HG03354 (cell line): ENCODE data around the gene INAVA.

ENCODE experiments used
- ATAC-seq: cut with Tn5 transposase; IDR thresholded peaks from one replicate; pipeline ENCODE4 v1.9.1; 2021; ENCODE audit warnings: mild to moderate bottlenecking; ENCODE audit not compliant: unreplicated experiment, poor library complexity, severe bottlenecking

The INAVA gene, protein sequence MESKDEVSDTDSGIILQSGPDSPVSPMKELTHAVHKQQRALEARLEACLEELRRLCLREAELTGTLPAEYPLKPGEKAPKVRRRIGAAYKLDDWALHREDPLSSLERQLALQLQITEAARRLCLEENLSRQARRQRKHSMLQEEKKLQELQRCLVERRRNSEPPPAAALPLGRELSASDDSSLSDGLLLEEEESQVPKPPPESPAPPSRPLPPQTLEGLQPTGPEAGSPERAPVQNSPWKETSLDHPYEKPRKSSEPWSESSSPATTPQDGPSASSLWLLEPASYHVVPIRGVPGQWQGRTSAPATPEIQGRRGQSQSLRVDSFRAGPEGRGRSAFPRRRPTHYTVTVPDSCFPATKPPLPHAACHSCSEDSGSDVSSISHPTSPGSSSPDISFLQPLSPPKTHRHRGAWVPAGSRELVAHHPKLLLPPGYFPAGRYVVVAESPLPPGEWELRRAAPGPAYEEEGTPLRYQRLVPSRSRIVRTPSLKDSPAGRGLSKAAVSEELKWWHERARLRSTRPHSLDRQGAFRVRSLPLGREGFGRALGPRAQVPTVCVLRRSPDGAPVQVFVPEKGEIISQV

DNA sequence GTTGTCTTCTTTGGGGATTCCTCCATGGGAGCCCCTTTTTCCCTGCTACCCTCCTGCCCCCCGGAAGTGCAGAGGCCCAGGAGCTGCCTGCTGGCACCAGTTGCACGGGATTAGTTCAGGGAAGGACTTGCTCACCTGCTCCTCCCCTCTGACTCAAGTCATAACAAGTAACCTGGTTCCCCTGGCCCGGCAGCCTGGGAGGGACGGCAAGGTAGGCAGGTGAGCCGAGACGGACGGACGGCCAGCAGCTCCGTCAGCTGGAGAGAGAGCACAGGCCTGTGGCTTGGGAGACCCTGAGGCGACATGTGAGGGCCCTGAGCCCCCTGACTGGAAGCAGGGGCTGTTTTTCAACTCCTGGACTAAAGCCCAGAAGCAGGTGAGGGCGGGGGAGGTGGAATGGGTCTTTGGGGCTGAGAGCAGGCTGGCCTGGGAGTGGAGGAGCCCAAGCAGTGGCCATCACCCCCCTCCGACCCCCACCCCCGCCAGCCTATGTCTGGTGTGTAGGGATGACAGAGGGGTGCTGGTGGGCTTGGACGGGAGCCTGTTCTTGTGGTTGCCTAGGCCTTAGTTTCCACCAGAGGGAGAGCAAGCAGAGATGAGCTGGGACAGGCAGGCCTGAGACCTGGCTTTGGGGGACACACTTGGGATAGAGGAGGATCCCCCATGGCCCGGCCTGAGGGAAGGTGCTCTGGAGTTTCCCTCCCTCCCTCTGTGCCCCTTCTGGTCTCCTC lies at the start of gene INAVA:
INAVA (plus strand) TSS at position 189 of the 731 bp plus-strand sequence. CDS start 3,501 bp downstream, outside the sequence.
- ATAC-seq = no peak

DNA sequence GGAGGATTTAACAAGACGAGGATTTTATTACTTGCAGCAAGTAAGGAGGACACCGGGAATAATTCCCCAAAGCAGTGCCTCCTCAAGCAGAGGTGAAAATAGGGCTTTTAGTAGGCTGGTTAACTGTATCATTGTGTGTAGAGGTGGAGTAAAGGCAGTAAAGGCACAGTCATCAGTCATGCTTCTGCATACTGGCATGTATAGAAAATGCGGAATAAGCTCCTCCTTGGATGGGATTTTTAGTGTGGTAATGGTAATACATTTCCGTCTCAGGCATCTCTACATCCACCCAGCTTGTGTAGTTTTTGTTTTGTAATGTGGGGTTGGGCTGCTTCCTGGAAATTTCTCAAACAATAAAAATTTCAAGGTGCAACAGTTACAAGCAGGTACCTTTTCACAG lies 49.3 kb upstream of the INAVA start:
- ATAC-seq = no peak

DNA sequence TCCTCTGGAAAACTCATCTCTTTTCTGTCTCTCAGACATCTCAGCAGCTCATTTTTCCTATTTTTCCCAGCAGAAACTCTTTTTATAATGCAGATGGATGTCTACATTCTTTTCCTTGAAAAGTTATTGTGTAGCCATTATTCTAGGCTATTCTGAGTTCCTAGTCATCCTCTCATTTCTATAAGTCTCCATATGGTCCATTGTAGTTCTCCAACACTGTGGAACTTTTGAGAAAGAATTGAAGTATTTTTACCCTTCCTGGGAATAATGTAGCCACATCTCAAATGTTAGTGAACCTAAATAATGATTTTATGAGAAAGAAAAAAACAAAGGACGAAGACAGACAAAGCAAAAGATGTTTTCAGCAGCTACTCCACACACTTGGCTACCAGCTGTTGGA lies 48.3 kb upstream of the INAVA start:
- ATAC-seq = no peak

DNA sequence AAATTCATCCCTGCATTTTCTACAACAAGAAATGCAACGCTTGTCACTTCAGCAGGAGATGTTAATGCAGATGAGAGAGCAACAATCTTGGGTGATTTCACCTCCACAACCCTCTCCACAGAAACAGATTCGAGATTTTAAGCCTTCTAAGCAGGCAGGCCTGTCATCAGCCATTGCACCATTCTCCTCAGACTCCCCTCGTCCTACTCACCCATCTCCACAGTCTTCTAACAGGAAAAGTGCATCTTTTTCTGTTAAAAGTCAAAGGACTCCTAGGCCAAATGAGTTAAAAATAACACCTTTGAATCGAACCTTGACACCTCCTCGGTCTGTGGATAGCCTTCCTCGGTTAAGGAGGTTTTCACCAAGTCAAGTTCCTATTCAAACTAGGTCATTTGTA lies 45.3 kb upstream of the INAVA start:
- no peak for ATAC-seq

DNA sequence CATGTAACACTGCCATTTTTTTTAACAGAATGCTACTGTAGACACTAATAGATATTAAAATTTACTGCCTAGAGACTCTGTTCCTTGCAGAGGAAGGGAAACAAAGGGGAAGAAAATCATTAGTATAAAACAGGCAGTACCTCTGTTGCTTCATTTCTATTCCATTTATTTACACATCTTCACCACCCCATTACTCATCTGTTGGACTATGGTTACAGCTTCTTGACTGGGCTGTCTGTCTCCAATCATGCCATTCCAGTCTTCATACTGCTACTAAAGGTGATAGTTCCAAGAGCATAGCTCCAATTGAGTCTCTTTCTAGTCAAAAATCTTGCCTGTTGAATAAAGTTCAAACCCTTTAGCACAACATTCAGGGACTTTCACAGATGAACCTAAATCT lies 44.1 kb upstream of the INAVA start:
- no peak for ATAC-seq

DNA sequence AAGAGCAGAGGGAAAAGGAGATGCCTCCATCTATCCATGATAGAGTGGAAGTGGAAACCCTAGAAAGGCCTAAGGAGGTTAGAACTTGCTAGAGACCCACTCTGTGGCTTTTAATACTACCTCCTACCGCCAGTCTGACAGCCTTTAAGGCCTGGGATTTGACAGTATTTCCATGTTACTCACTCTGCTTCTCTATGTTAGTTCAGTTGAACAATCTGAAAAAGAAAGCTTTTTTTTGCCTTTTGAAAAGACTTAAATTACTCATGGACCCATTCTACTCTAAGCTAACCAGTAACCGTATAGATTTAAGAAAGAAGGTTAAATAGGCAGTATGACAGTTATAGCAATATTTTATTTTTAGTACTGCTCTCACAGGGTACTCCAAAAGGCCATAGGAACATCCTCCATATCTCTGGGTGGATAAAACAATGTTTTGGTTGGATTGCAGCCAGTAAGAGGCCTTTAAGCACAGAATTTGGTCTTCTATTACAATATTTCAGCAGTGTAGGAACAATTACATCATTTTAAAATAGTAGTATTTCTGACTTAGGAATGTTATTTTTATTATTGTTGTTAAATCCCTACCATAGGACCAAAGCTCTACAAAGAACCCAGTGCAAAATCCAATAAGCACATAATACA lies 37.9 kb upstream of the INAVA start:
- ATAC-seq = no peak

DNA sequence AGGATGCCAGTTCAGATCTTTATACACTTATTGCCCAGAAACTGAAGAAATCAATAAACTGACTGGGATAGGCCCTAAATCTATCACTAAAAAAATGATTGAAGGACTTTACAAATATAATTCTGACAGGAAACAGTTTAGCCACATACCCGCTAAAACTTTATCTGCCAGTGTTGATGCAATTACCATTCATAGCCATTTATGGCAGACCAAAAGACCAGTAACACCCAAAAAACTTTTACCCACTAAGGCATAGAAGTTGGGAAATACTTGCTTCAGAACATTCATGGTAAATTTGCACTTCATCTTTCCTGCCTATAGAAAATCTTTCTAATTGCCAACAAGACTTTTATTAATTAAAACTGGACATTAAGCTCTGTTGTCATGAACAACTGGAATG lies 36.9 kb upstream of the INAVA start:
- ATAC-seq = no peak

DNA sequence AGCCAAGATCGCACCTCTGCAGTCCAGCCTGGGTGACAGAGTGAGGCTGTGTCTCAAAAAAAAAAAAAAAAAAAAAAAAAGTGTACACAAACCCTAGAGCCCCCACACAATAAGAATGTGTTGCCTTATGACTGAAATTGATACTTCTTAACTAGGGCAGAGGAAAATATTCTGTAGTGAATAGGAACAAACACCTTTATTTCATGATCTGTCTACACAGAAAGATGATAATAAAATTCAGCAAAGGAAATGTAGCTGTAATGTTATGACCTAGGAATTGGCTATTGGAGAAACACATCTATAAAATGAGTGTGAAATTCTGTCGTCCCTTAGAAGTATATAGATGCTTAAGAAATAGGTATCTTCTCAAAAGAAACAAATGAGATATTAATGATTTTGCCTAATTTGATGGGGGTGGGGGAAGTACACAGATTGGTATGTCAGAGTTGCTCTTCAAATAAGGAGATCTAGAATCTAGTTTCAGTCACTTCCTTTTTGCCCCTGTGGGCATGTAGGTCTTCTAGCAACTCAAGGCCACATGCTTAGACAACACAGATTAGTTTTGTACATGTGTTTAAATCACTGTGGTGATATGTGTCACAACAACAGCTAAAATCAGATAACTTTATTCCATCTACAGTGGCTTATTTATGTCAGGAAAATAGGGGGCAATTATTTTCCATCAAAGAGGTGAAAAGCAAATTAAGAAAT lies 32.6 kb upstream of the INAVA start:
- peak; percentile 28 for ATAC-seq

DNA sequence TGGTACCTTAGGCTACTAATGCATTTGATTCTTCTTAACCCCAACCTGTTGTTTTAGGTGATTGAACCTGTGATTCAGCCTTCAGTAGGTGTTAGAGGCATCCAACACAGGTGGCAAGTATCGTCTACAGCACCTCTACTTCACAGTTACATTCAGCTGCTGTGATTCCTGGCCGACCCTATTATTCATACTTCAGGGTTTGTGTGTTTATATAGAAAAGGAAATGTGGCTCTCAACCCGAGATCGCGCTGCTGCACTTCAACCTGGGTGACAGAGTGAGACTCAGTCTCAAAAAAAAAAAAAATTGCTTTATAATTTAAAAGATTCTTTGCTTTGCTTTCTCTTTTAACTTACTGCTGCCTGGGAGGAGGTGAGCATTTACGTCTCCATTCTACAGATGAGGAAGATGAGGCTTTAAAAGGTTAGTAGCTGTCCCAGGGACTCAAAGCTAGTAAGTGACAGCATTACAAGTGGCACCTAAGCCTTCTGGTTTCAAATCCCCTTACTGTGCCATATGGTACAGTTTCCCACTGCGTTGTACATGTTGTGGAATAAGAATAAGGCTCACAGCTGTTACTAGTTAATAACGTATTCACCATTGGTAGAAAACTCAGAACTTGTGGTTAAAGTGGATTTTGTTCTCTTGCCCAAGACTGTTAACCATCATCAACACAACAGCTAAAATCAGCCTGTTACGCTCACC lies 31.8 kb upstream of the INAVA start:
- ATAC-seq = no peak

DNA sequence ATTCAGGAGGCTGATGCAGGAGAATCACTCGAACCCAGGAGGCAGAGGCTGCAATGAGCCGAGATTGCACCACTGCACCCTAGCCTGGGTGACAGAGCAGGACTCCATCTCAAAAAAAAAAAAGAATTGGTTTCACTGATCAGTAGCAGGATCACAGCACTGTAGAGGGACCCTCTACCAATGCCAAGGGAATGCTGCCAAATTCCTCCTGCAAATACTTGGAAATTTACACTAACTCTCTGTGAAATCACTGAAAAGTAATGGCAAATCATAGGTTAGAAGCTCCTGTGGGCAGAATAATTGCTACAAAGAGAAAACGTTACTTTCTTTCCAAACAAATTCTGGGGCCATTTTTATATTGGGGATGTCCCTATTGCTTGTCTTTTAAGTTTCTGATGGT lies 28.6 kb upstream of the INAVA start:
- no peak for ATAC-seq

DNA sequence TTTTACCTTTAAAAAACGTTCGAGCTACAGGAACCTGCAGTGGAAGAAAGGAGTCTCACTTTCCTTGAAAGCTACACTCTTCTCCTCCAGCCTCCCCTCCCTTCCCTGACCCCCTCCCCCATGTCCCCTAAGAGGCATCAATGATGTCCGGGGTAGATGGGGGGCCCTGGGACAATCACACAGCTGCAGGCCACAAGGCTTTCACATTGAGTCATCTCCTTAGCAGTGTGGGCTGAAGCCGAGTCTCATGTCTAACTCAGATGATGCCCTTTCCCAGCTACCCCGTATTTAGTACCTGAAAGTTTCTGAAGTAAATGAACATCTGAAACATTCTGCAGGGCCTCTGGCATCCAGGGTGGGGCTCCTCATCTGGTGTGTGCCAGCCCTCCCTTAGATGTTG lies 28.2 kb upstream of the INAVA start:
- peak; percentile 87 for ATAC-seq

DNA sequence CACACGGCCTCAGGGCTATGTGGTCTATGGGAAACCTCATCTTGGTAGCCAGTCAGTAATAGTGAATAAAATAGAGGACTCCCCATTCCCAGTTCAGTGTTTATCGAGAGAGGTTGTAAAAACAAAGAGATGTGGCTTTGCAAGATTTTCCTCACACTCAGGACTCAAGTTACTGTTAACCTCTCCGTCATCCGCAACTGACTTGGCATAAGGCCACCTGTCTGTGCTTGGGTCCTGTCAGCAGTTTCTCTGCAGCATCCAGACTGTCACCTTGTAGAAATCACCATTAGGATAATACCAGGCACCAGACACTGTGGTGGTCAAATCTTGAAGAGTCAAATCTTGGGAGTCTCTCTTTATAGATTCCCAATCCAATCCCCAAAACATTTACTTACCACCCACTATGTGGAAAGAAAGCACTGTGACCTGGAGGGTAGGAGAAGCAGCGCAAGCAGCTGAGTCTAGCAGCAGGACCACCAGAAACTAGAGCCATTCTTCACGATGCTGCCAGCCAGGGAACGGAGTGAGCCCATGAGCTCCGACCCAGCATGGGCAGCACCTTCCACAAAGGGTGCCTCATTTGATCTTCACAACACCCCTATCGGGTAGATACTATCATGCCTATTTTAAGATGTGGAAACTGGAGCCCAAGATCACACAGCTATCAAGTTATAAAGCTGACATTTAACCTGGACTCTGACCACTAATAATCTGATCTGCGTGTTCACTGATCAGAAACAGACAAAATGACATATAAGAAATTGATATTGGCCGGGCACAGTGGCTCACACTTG lies 27.5 kb upstream of the INAVA start:
- ATAC-seq = peak; percentile 2

DNA sequence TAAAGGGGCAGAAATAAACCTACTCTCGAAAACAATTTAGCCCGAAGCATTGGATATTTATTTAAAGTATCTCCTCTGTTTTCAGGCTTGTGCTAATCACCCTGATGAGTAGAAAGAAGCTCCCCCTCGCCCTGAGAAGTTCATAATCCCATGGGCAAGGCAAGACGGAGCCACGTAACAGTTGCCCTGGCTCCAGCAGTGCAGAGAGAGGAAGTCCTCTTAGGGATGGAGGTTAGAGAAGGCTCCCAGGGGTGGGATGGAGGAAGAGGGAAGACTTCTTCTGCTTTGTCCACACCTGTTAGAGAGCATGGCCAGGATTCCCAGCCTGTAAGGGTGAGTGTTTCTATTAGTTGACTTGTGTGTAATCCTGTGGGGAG lies 25.3 kb upstream of the INAVA start:
- ATAC-seq = no peak

DNA sequence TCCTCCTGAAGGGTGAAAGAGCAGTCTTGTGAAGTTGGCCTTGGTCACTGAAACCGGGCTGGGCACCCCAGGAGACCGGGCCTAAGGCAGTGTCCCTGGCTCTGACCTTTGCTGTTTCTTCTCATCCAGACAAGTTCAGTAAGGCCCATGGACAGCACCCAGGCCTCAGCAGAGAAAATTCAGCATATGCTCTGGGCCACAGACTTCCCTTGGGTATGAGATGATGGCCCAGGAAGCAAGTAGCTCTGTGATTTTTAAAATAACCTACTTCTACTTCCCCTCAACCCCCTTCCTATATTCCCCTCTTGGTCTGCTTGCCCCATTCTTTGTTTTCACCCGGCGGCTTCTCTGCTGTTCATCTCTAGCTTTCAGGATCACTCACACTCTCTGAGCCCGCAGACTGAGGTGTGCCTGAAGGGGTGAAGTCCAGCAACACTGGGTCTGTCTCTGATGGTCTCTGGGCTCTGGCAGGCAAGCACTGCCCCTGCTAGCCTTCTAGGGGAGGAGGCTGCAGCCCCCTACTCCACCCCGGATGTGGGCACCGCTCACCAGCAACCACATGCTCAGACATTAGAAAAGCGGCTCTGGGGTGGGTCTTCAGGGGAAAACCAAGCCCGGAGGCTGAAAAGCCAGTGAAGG lies 24.8 kb upstream of the INAVA start:
- peak; percentile 39 for ATAC-seq

DNA sequence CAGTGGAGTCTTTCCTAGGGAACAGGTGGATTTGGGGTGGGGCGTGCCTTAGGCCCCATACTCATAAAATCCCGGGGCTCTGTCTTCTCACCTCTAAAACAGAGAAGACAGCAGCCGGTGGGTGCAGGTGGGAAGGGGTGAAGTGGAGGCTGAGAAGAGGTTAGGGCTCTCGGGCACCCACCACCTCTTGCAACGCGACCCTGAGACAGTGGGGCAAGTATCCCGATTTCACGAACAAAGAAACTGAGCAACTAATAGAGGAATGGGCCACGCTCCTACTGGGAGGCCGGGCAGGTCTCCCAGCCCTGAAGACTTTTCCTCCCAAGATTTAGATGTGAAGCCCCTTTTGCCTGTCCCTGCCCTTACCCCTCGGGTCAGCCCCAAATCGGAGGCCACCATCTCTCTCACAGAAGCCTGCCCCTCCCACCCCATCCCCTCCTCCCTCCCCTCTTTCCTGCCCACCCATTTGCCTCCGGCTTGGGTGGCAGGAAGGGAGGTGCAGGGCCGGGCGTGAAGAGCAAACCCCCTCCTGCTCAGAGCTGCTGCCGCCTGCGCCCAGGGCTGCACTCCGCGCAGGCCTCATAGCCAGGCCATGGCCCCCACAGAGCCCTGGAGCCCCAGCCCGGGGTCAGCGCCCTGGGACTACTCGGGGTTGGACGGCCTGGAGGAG lies 22.1 kb upstream of the INAVA start, which contains the start of gene GPR25:
GPR25 (plus strand) TSS at position 536 of the 670 bp plus-strand sequence; CDS start at position 593, 57 bp downstream.
- ATAC-seq = no peak

DNA sequence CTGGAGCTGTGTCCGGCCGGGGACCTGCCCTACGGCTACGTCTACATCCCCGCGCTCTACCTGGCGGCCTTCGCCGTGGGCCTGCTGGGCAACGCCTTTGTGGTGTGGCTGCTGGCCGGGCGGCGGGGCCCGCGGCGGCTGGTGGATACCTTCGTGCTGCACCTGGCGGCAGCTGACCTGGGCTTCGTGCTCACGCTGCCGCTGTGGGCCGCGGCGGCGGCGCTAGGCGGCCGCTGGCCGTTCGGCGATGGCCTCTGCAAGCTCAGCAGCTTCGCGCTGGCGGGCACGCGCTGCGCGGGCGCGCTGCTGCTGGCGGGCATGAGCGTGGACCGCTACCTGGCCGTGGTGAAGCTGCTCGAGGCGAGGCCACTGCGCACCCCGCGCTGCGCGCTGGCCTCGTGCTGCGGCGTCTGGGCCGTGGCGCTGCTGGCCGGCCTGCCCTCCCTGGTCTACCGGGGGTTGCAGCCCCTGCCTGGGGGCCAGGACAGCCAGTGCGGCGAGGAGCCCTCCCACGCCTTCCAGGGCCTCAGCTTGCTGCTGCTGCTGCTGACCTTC lies 21.5 kb upstream of the INAVA start:
- ATAC-seq = no peak
